Right lobe of liver (tissue), 6 donors: ENCODE data around the gene RALY. TPM values are rescaled to one million over a fixed set of nuclear protein-coding genes. Genes with fewer than 3 reads are reported as not detected.

Source experiments
- ATAC-seq, 4 donors: fragments of 200-7000 bp; cut with Tn5 transposase; one replicate each; pipeline ENCODE4 v1.9.1; 2020; ENCODE audit warnings: mild to moderate bottlenecking in 4 of 4, moderate library complexity in 4 of 4
- DNase-seq, 3 donors: peaks; one replicate each; pipeline ENCODE4 v3.0.0-alpha.2; 2020
- H3K27ac ChIP-seq, 3 donors: fragments of 200-600 bp; one replicate each; pipeline ENCODE4 v1.8.0; 2022
- H3K27me3 ChIP-seq, 2 donors: fragments of 200-600 bp; one replicate each; pipeline ENCODE4 v1.8.0; 2022
- H3K36me3 ChIP-seq, 4 donors: fragments of 200-600 bp; sonication (generic) in 1 of 4; one replicate each; pipeline versions ENCODE4 v1.5.1 to v1.8.0; 2017 to 2022; ENCODE audit warnings: control low read depth in 1 of 4
- H3K4me1 ChIP-seq, 4 donors: fragments of 200-600 bp; sonication (generic) in 1 of 4; one replicate each; pipeline versions ENCODE4 v1.5.1 to v1.8.0; 2017 to 2022; ENCODE audit warnings: control low read depth in 1 of 4
- H3K4me3 ChIP-seq, 3 donors: fragments of 200-600 bp; one replicate each; pipeline ENCODE4 v1.8.0; 2022
- H3K9me3 ChIP-seq, 4 donors: fragments of 200-600 bp; sonication (generic) in 1 of 4; one replicate each; pipeline versions ENCODE4 v1.5.1 to v1.8.0; 2017 to 2022; ENCODE audit warnings: control low read depth in 1 of 4
- CTCF ChIP-seq, 4 donors: fragments of 200-600 bp in 3 of 4; fragments of 450-650 bp in 1 of 4; IDR thresholded peaks; one replicate each; pipeline versions ENCODE4 v1.5.1 to v1.8.0; 2016 to 2022; ENCODE audit warnings: antibody characterized with exemption in 4 of 4, mild to moderate bottlenecking in 2 of 4
- POLR2A ChIP-seq: fragments of 450-650 bp; IDR thresholded peaks from one replicate; pipeline ENCODE4 v1.6.1; 2017; ENCODE audit warnings: antibody characterized with exemption, mild to moderate bottlenecking
- whole genome bisulfite sequencing: methylation state at CpG from one replicate; pipeline ENCODE4 v1.1.6; 2018; ENCODE audit warnings: low coverage, low lambda C conversion rate; ENCODE audit not compliant: insufficient coverage; ENCODE audit errors: missing lambda C conversion rate; 5-methylcytosine and 5-hydroxymethylcytosine counted together
- intact Hi-C, 2 donors: fragments of 100-400 bp; cut with DNase I; formaldehyde crosslinking; loops; one replicate each; pipeline versions ENCODE4 v1.11.2 to v1.14.1; 2022
- total RNA-seq, 6 experiments: library from RNA; depleted of rRNA in 2 of 6; stranded (reverse); fragments of >200 nt in 2 of 6; fragmentation: NEBNext Ultra II Directional in 3 of 6; extraction: Animal tissue kit (Norgen Biotek cat#: 25700) in 3 of 6; gene quantifications; one replicate each; pipeline versions ENCODE4 v1.1.0 to v1.2.4, GENCODE V29; 2016 to 2023
- donor health status: DM: no; HTN: yes; CAD: no.
- donor health status: DM: no; HTN: no; CAD: no.
- donor health status: DM: no; HTN: no; CAD: no.
- donor health status: DM: no; HTN: yes; CAD: no.
- donor health status: DM: no; HTN: yes; CAD: no.

The RALY gene
- total RNA-seq, 6 experiments from 2014 or later = 24.8 to 42.1 (median 33.4) TPM

- intact Hi-C loops = no loop called here
- Histone ChIP-seq H3K9me3 (no peaks in the 10 kb centered on the region), H3K27ac (no peak overlapping the region), H3K4me1 (peaks cover 0 to 14% (median 2%) of the 10 kb centered on the region in 4 donors), H3K36me3 (no peaks in the 10 kb centered on the region), H3K4me3 (no peak overlapping the region), H3K27me3 (no peaks in the 10 kb centered on the region)
- 74% methylated on average over 3 of the region's 3 CpGs for WGBS
- ATAC-seq (peak in 3 of 4 donors; percentile 19 to 39 (median 19)), DNase-seq (no peak)
- TF ChIP-seq POLR2A (no peak), CTCF (IDR thresholded peaks at IDR 0.05) (no peak)
Observed at GRCh38 chr20:34010405-34010931, 16.8 kb downstream of the RALY start.

GRCh38 chr20:34011275-34011674, 17.6 kb downstream of the RALY start:
- Histone ChIP-seq H3K36me3 (no peaks in the 10 kb centered on the region), H3K9me3 (no peaks in the 10 kb centered on the region), H3K4me3 (no peak overlapping the region), H3K27me3 (no peaks in the 10 kb centered on the region), H3K27ac (no peak overlapping the region), H3K4me1 (peaks cover 0 to 16% (median 2%) of the 10 kb centered on the region in 4 donors)
- 100% methylated on average over 1 of the region's 1 CpG for WGBS
- DNase-seq (no peak), ATAC-seq (no peak)
- intact Hi-C loops = no loop called here
- TF ChIP-seq CTCF (IDR thresholded peaks at IDR 0.05) (no peak), POLR2A (no peak)

GRCh38 chr20:34012330-34012729, 18.6 kb downstream of the RALY start:
- WGBS = 73% methylated on average over 5 of the region's 5 CpGs
- TF ChIP-seq POLR2A = no peak
- TF ChIP-seq CTCF (IDR thresholded peaks at IDR 0.05) = no peak
- Histone ChIP-seq H3K36me3 (no peaks in the 10 kb centered on the region), H3K4me1 (peaks cover 0 to 26% (median 6%) of the 10 kb centered on the region in 4 donors), H3K27ac (no peak overlapping the region), H3K4me3 (no peak overlapping the region), H3K9me3 (no peaks in the 10 kb centered on the region), H3K27me3 (no peaks in the 10 kb centered on the region)
- ATAC-seq (no peak), DNase-seq (no peak)
- intact Hi-C loops = no loop called here

GRCh38 chr20:34012735-34013134, 19.0 kb downstream of the RALY start:
- no peaks in the 10 kb centered on the region for H3K27me3 ChIP-seq
- intact Hi-C loops = no loop called here
- H3K4me1 ChIP-seq = peaks cover 0 to 29% (median 8%) of the 10 kb centered on the region in 4 donors
- no peaks in the 10 kb centered on the region for H3K9me3 ChIP-seq
- DNase-seq = no peak
- no peaks in the 10 kb centered on the region for H3K36me3 ChIP-seq
- no peak for TF ChIP-seq CTCF (IDR thresholded peaks at IDR 0.05)
- TF ChIP-seq POLR2A = no peak
- H3K4me3 ChIP-seq = no peak overlapping the region
- no peak overlapping the region for H3K27ac ChIP-seq
- no peak for ATAC-seq
- 69% methylated on average over 2 of the region's 3 CpGs for WGBS

- Histone ChIP-seq H3K36me3 (no peaks in the 10 kb centered on the region), H3K27me3 (no peaks in the 10 kb centered on the region), H3K9me3 (no peaks in the 10 kb centered on the region), H3K27ac (no peak overlapping the region), H3K4me3 (no peak overlapping the region), H3K4me1 (peaks cover 0 to 33% (median 8%) of the 10 kb centered on the region in 4 donors)
- DNase-seq (no peak), ATAC-seq (no peak)
- WGBS = 77% methylated on average over 2 of the region's 2 CpGs
- intact Hi-C loops = no loop called here
- no peak for TF ChIP-seq POLR2A
- no peak for TF ChIP-seq CTCF (IDR thresholded peaks at IDR 0.05)
Observed at GRCh38 chr20:34013554-34013953, 19.8 kb downstream of the RALY start.
